HepG2 (cell line): ENCODE results near the gene ARVCF. TPM values are rescaled to one million over a fixed set of nuclear protein-coding genes. Genes with fewer than 3 reads are reported as not detected.

Source experiments
- ATAC-seq: fragments of 200-7000 bp; cut with Tn5 transposase; 3 replicates; pipeline ENCODE4 v1.9.1; 2020; ENCODE audit warnings: mild to moderate bottlenecking, moderate library complexity
- BruUV-seq: library from RNA; stranded (reverse); fragments of 400-500 nt; replicated peaks from 2 replicates; lab custom pipeline; 2021; lab: Mats Ljungman, UMichigan
- CTCF ChIA-PET: fragments of 300-600 bp; formaldehyde crosslinking; extraction: SDS; loops from one replicate; lab custom pipeline; 2021; ENCODE audit warnings: low total read pairs, inconsistent platforms, low intra/inter-chr PET ratio; lab: Yijun Ruan, JAX
- POLR2A ChIA-PET: fragments of 350-600 bp; sonication (Branson Sonifier 250); formaldehyde crosslinking; loops from one replicate; lab custom pipeline; 2020; ENCODE audit warnings: antibody characterized with exemption, inconsistent platforms; lab: Yijun Ruan, JAX
- DNase-seq: peaks from one replicate; pipeline ENCODE4 v3.0.0-alpha.2; 2015; ENCODE audit warnings: low spot score
- FAIRE-seq: peaks from 3 replicates; lab custom pipeline; 2011; peaks lifted over from hg19 to GRCh38; lab: Jason Lieb, UNC
- H2AFZ ChIP-seq: one replicate; pipeline ENCODE4 v1.6.1; 2011; ENCODE audit warnings: low read length, inconsistent platforms
- H3K27ac ChIP-seq: fragments of 300-600 bp; 3 replicates; pipeline ENCODE4 v1.8.0; 2011; ENCODE audit warnings: mixed run types, mild to moderate bottlenecking, mixed read lengths, low read length, inconsistent platforms; ENCODE audit not compliant: insufficient read depth; ENCODE audit errors: extremely low read length
- H3K27me3 ChIP-seq, 2 experiments: fragments of 200-600 bp in 1 of 2; 2 replicates in 1 of 2; 3 replicates in 1 of 2; pipeline versions ENCODE4 v1.6.0 to v1.8.0; 2011; ENCODE audit warnings: low read length in 2 of 2, mild to moderate bottlenecking in 2 of 2, moderate library complexity in 2 of 2, inconsistent platforms in 1 of 2; ENCODE audit not compliant: insufficient read depth in 2 of 2, control insufficient read depth in 1 of 2
- H3K36me3 ChIP-seq, 2 experiments: fragments of 200-600 bp in 1 of 2; replicated peaks in 1 of 2; 2 replicates in 1 of 2; 3 replicates in 1 of 2; pipeline versions ENCODE4 v1.5.1 to v1.8.0; 2011; ENCODE audit warnings: low read length in 2 of 2, inconsistent platforms in 1 of 2; ENCODE audit not compliant: insufficient read depth in 2 of 2, control insufficient read depth in 1 of 2
- H3K4me1 ChIP-seq: 2 replicates; pipeline ENCODE4 v1.5.1; 2012; ENCODE audit warnings: low read length, inconsistent platforms; ENCODE audit not compliant: insufficient read depth
- H3K4me2 ChIP-seq: 2 replicates; pipeline ENCODE4 v1.6.0; 2011; ENCODE audit warnings: low read depth, low read length, inconsistent platforms
- H3K4me3 ChIP-seq, 3 experiments: fragments of 200-600 bp in 1 of 3; sonication (generic), shearing (Covaris generic) in 1 of 3; replicated peaks in 1 of 3; 2 replicates each; pipeline ENCODE4 v1.5.1; 2011 to 2016; ENCODE audit warnings: low read length in 3 of 3, inconsistent platforms in 2 of 3, low read depth in 2 of 3, mild to moderate bottlenecking in 2 of 3, control low read depth in 1 of 3, mixed read lengths in 1 of 3; ENCODE audit not compliant: insufficient read depth in 1 of 3
- H3K79me2 ChIP-seq: one replicate; pipeline ENCODE4 v1.6.1; 2011; ENCODE audit warnings: low read length, inconsistent platforms; ENCODE audit not compliant: insufficient read depth
- H3K9ac ChIP-seq: 2 replicates; pipeline ENCODE4 v1.6.0; 2011; ENCODE audit warnings: mild to moderate bottlenecking, low read depth, low read length, inconsistent platforms; ENCODE audit not compliant: insufficient read depth
- H3K9me3 ChIP-seq: 2 replicates; pipeline ENCODE4 v1.5.1; 2012; ENCODE audit warnings: mild to moderate bottlenecking, low read length
- H4K20me1 ChIP-seq: 2 replicates; pipeline ENCODE4 v1.6.0; 2011; ENCODE audit warnings: inconsistent platforms, mild to moderate bottlenecking, low read length, moderate library complexity; ENCODE audit not compliant: insufficient read depth
- HES4 ChIP-seq: sonication (generic); formaldehyde crosslinking; IDR thresholded peaks from 2 replicates; pipeline ENCODE4 v1.9.0; 2021; ENCODE audit warnings: mild to moderate bottlenecking, missing genetic modification reagents, borderline replicate concordance
- LBX2 ChIP-seq: sonication (generic); formaldehyde crosslinking; IDR thresholded peaks from 2 replicates; pipeline ENCODE4 v1.5.0; 2020; ENCODE audit warnings: missing genetic modification reagents, mild to moderate bottlenecking, borderline replicate concordance
- MBD4 ChIP-seq: IDR thresholded peaks from 2 replicates; pipeline ENCODE4 v1.6.1; 2012; ENCODE audit warnings: low read length, inconsistent platforms, borderline replicate concordance
- PREB ChIP-seq: sonication (generic); formaldehyde crosslinking; IDR thresholded peaks from 2 replicates; pipeline ENCODE4 v1.4.0; 2020; ENCODE audit warnings: missing genetic modification reagents
- ZNF207 ChIP-seq: fragments of 450-650 bp; IDR thresholded peaks from 2 replicates; pipeline ENCODE4 v1.6.1; 2016; ENCODE audit warnings: antibody characterized with exemption, borderline replicate concordance
- ZNF354B ChIP-seq: sonication (generic); formaldehyde crosslinking; IDR thresholded peaks from 2 replicates; pipeline ENCODE4 v1.8.0; 2022; ENCODE audit warnings: mild to moderate bottlenecking, missing genetic modification reagents
- ZNF460 ChIP-seq: sonication (generic); formaldehyde crosslinking; IDR thresholded peaks from 2 replicates; pipeline ENCODE4 v1.5.1; 2020; ENCODE audit warnings: missing genetic modification reagents, mild to moderate bottlenecking, borderline replicate concordance
- ZNF530 ChIP-seq: sonication (generic); formaldehyde crosslinking; IDR thresholded peaks from 2 replicates; pipeline ENCODE4 v1.5.0; 2020; ENCODE audit warnings: low read depth, mild to moderate bottlenecking, missing genetic modification reagents
- ZNF563 ChIP-seq: sonication (generic); formaldehyde crosslinking; IDR thresholded peaks from 2 replicates; pipeline ENCODE4 v1.8.0; 2022; ENCODE audit warnings: mild to moderate bottlenecking, moderate library complexity, missing genetic modification reagents
- ZNF564 ChIP-seq: sonication (generic); formaldehyde crosslinking; IDR thresholded peaks from 2 replicates; pipeline ENCODE4 v1.8.1; 2023; ENCODE audit warnings: mild to moderate bottlenecking, missing genetic modification reagents
- ZNF7 ChIP-seq: IDR thresholded peaks from 2 replicates; pipeline ENCODE4 v1.6.1; 2016; ENCODE audit warnings: missing biosample characterization, missing genetic modification reagents
- WGBS: methylation state at CpG from one replicate; pipeline ENCODE4 v1.1.6; 2017; ENCODE audit warnings: low lambda C conversion rate; 5-methylcytosine and 5-hydroxymethylcytosine counted together
- in situ Hi-C: cut with HindIII; loops from 2 replicates; pipeline ENCODE4 v1.10.0; 2017; ENCODE audit warnings: low pct_unique_long_range_greater_than_20kb; ENCODE audit not compliant: extremely low pct_ligation_motif_present
- intact Hi-C: fragments of 100-400 bp; cut with micrococcal nuclease; formaldehyde crosslinking; loops from one replicate; pipeline ENCODE4 v1.10.0; 2022; ENCODE audit not compliant: unreplicated experiment
- polyA plus RNA-seq, 8 experiments: library from polyadenylated mRNA; depleted of rRNA in 3 of 8; stranded (reverse) in 7 of 8; unstranded in 1 of 8; fragments of >200 nt; fragmentation: Illumina TruSeq in 4 of 8; extraction: Trizol in 4 of 8; gene quantifications; 2 replicates each; pipeline versions ENCODE4 v1.2.1 to v1.2.3, GENCODE V29; 2011 to 2016; ENCODE audit warnings: low read depth in 4 of 8, missing spikeins in 1 of 8, mixed read lengths in 1 of 8; ENCODE audit not compliant: insufficient read depth in 1 of 8
- total RNA-seq, 5 experiments: library from RNA; depleted of rRNA; stranded (reverse); fragments of >200 nt; fragmentation: Illumina TruSeq; extraction: Trizol; gene quantifications; 2 replicates each; pipeline ENCODE4 v1.2.3, GENCODE V29; 2016; ENCODE audit warnings: low read depth in 1 of 5
- TF ChIP-seq, protein P1 (sequence below): sonication (generic); formaldehyde crosslinking; conservative IDR thresholded peaks from 2 replicates; pipeline ENCODE4 v1.8.1; 2023; ENCODE audit warnings: missing genetic modification reagents
- TF ChIP-seq, protein P2 (sequence below): IDR thresholded peaks from 2 replicates; pipeline ENCODE4 v1.6.1; 2016; ENCODE audit warnings: low read depth

ARVCF gene
- total and polyA plus RNA-seq, 2 of the 13 experiments (the other 11 are each of a cell fraction or from before 2014, with no cell fraction given): 16.4 to 17.7 TPM

- Histone ChIP-seq H3K9ac (no peak overlapping the region), H3K4me1 (peaks cover 10% of the 10 kb centered on the region; the same call in 1 of the 2 replicates), H3K27ac (no peak overlapping the region), H3K4me3 (no peak overlapping the region), H2AFZ (no peak overlapping the region), H3K36me3 (peaks cover 3 to 14% of the 10 kb centered on the region in 2 experiments; a peak in 3 of 5 replicates), H3K79me2 (no peaks in the 10 kb centered on the region), H4K20me1 (no peaks in the 10 kb centered on the region), H3K27me3 (no peaks in the 10 kb centered on the region), H3K9me3 (no peaks in the 10 kb centered on the region), H3K4me2 (no peak overlapping the region)
- BruUV-seq: no TSS peak
- DNase-seq (no peak), ATAC-seq (no peak), FAIRE-seq (no peak)
- in situ Hi-C loops (no loop called here), intact Hi-C loops (no loop called here)
- TF ChIP-seq ZNF460 (CRISPR knock-in tag) (no peak), HES4 (0 out of 2 replicates have a peak, but pooled peaks have one; percentile 41)
- CTCF ChIA-PET: no interaction called here
- 97% methylated on average over 20 of the region's 32 CpGs for WGBS
- POLR2A ChIA-PET: interaction anchor here (1.7 kb wide), 1 partner anchor 36 kb away, joined by 3 read pairs; no protein-coding TSS in a partner anchor
Measured at GRCh38 chr22:19977296-19978243, 39.1 kb downstream of the ARVCF start.

DNA sequence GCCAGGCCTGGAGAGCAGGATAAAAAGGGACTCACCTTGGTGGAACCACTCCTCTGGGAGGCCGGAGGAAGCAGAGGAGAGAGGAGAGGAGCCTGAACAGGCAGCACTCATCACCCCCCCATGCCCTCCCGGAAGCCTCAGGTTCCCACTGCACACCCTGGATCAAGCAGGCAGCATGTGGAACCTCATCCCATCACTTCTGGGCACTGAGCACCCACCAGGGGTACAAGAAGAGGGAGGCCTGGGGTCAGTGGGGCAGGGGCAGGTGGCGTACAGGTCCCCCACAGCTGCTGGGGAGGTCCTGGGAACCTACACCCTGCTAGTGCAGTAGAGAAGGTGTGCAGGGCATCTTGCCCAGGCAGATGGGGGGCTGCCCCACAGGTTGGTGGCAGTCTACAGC lies 40.0 kb downstream of the ARVCF start:
- no peak overlapping the region for H3K4me3 ChIP-seq
- H4K20me1 ChIP-seq: no peaks in the 10 kb centered on the region
- intact Hi-C loops: no loop called here
- no peak overlapping the region for H3K4me2 ChIP-seq
- DNase-seq (no peak), ATAC-seq (no peak), FAIRE-seq (no peak)
- WGBS: 100% methylated on average over 1 of the region's 3 CpGs
- POLR2A ChIA-PET: no interaction called here
- CTCF ChIA-PET: no interaction called here
- in situ Hi-C loops: no loop called here
- peaks cover 3 to 12% of the 10 kb centered on the region in 2 experiments; a peak in 3 of 5 replicates for H3K36me3 ChIP-seq
- H3K79me2 ChIP-seq: no peaks in the 10 kb centered on the region
- peaks cover 19% of the 10 kb centered on the region for H3K4me1 ChIP-seq
- H3K27me3 ChIP-seq: no peaks in the 10 kb centered on the region
- BruUV-seq: no TSS peak
- no peak overlapping the region for H2AFZ ChIP-seq
- H3K9ac ChIP-seq: no peak overlapping the region
- no peaks in the 10 kb centered on the region for H3K9me3 ChIP-seq
- H3K27ac ChIP-seq: no peak overlapping the region
- TF ChIP-seq LBX2 (CRISPR knock-in tag) (no peak), ZNF207 (no peak), PREB (no peak), ZNF563 (no peak), MBD4 (no peak), ZNF7 (no peak), ZNF530 (no peak), ZNF564 (CRISPR knock-in tag) (no peak), ZNF354B (CRISPR knock-in tag) (no peak)
- TF ChIP-seq, protein P1, sequence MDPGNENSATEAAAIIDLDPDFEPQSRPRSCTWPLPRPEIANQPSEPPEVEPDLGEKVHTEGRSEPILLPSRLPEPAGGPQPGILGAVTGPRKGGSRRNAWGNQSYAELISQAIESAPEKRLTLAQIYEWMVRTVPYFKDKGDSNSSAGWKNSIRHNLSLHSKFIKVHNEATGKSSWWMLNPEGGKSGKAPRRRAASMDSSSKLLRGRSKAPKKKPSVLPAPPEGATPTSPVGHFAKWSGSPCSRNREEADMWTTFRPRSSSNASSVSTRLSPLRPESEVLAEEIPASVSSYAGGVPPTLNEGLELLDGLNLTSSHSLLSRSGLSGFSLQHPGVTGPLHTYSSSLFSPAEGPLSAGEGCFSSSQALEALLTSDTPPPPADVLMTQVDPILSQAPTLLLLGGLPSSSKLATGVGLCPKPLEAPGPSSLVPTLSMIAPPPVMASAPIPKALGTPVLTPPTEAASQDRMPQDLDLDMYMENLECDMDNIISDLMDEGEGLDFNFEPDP (CRISPR knock-in tag): no peak
- TF ChIP-seq, protein P2, sequence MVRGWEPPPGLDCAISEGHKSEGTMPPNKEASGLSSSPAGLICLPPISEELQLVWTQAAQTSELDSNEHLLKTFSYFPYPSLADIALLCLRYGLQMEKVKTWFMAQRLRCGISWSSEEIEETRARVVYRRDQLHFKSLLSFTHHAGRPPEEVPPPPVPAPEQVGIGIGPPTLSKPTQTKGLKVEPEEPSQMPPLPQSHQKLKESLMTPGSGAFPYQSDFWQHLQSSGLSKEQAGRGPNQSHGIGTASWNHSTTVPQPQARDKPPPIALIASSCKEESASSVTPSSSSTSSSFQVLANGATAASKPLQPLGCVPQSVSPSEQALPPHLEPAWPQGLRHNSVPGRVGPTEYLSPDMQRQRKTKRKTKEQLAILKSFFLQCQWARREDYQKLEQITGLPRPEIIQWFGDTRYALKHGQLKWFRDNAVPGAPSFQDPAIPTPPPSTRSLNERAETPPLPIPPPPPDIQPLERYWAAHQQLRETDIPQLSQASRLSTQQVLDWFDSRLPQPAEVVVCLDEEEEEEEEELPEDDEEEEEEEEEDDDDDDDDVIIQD (CRISPR knock-in tag): no peak
